ENCODE measurements around the gene OPRPN. TPM values are rescaled to one million over a fixed set of nuclear protein-coding genes. Genes with fewer than 3 reads are reported as not detected.

OPRPN gene, protein sequence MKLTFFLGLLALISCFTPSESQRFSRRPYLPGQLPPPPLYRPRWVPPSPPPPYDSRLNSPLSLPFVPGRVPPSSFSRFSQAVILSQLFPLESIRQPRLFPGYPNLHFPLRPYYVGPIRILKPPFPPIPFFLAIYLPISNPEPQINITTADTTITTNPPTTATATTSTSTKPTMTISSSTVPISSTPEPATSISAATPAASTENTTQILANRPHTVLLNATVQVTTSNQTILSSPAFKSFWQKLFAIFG
- total RNA-seq = not detected in 2 replicates
- long read RNA-seq = 0 reads

- Mint-ChIP-seq H3K27me3 (no peaks in the 10 kb centered on the region), H3K4me1 (ENCODE audit: low read depth) (peaks cover 2% of the 10 kb centered on the region), H3K4me3 (ENCODE audit: low read depth) (no peak within 1 kb of the TSS), H3K9me3 (ENCODE audit: low read depth) (no peaks in the 10 kb centered on the region), H3K27ac (no peak within 1 kb of the TSS), H3K36me3 (ENCODE audit: insufficient read depth) (no peaks in the 10 kb centered on the region)
- TF ChIP-seq, protein P1, sequence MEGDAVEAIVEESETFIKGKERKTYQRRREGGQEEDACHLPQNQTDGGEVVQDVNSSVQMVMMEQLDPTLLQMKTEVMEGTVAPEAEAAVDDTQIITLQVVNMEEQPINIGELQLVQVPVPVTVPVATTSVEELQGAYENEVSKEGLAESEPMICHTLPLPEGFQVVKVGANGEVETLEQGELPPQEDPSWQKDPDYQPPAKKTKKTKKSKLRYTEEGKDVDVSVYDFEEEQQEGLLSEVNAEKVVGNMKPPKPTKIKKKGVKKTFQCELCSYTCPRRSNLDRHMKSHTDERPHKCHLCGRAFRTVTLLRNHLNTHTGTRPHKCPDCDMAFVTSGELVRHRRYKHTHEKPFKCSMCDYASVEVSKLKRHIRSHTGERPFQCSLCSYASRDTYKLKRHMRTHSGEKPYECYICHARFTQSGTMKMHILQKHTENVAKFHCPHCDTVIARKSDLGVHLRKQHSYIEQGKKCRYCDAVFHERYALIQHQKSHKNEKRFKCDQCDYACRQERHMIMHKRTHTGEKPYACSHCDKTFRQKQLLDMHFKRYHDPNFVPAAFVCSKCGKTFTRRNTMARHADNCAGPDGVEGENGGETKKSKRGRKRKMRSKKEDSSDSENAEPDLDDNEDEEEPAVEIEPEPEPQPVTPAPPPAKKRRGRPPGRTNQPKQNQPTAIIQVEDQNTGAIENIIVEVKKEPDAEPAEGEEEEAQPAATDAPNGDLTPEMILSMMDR (IDR thresholded peaks at IDR 0.05; ENCODE audit: unreplicated experiment) = no peak
- DNase-seq (ENCODE audit: low spot score, unreplicated experiment) = no peak
Observed at GRCh38 chr4:70397580-70397979, at the start of gene OPRPN. TSS of gene OPRPN (plus strand) at chr4:70397940. CDS start at chr4:70399286, 1,346 bp downstream.

DNA sequence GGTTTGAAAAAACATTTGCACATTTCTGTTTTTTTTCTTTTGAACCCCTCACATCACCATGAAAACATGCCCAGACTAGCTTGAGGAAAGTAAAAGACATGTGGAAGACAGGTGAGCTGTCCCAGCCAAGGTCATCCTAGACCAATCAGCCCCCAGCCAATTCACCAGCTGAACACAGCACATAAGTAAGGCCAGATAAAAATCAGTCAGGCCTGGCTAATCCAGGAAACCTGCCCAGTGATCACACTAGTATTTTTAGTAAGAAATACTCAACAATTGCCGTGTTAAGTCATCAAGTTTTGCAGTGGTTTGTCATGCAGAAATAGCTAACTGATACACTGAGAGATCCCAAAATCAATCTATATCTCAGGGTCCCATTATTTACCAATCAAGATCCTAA, 41.6 kb upstream of the OPRPN start:
- H3K27ac Mint-ChIP-seq = no peak overlapping the region
- DNase-seq (ENCODE audit: low spot score, unreplicated experiment) = no peak
- H3K4me3 Mint-ChIP-seq (ENCODE audit: low read depth) = no peak overlapping the region
- H3K9me3 Mint-ChIP-seq (ENCODE audit: low read depth) = no peaks in the 10 kb centered on the region
- H3K4me1 Mint-ChIP-seq (ENCODE audit: low read depth) = no peaks in the 10 kb centered on the region
- no peaks in the 10 kb centered on the region for H3K27me3 Mint-ChIP-seq
- no peaks in the 10 kb centered on the region for H3K36me3 Mint-ChIP-seq (ENCODE audit: insufficient read depth)
- TF ChIP-seq, protein P1 (IDR thresholded peaks at IDR 0.05; ENCODE audit: unreplicated experiment) = no peak

GRCh38 chr4:70359115-70359661, 38.6 kb upstream of the OPRPN start:
- Mint-ChIP-seq H3K27me3 (no peaks in the 10 kb centered on the region), H3K9me3 (ENCODE audit: low read depth) (no peaks in the 10 kb centered on the region), H3K4me3 (ENCODE audit: low read depth) (no peak overlapping the region), H3K27ac (no peak overlapping the region), H3K4me1 (ENCODE audit: low read depth) (no peaks in the 10 kb centered on the region), H3K36me3 (ENCODE audit: insufficient read depth) (no peaks in the 10 kb centered on the region)
- no peak for DNase-seq (ENCODE audit: low spot score, unreplicated experiment)
- TF ChIP-seq, protein P1 (IDR thresholded peaks at IDR 0.05; ENCODE audit: unreplicated experiment) = no peak

- H3K27ac Mint-ChIP-seq = no peak within 1 kb of the TSS
- no peaks in the 10 kb centered on the region for H3K4me1 Mint-ChIP-seq (ENCODE audit: low read depth)
- TF ChIP-seq, protein P1 (IDR thresholded peaks at IDR 0.05; ENCODE audit: unreplicated experiment) = no peak
- no peaks in the 10 kb centered on the region for H3K36me3 Mint-ChIP-seq (ENCODE audit: insufficient read depth)
- no peaks in the 10 kb centered on the region for H3K9me3 Mint-ChIP-seq (ENCODE audit: low read depth)
- H3K27me3 Mint-ChIP-seq = no peaks in the 10 kb centered on the region
- no peak within 1 kb of the TSS for H3K4me3 Mint-ChIP-seq (ENCODE audit: low read depth)
- no peak for DNase-seq (ENCODE audit: low spot score, unreplicated experiment)
Observed at GRCh38 chr4:70360460-70360859, 37.3 kb upstream of the OPRPN start, which contains the start of gene SMR3A. TSS of gene SMR3A (plus strand) at chr4:70360760. CDS start at chr4:70362116, 1,356 bp downstream.

GRCh38 chr4:70364002-70364401, 33.7 kb upstream of the OPRPN start:
- DNase-seq (ENCODE audit: low spot score, unreplicated experiment) = no peak
- no peaks in the 10 kb centered on the region for H3K4me1 Mint-ChIP-seq (ENCODE audit: low read depth)
- no peaks in the 10 kb centered on the region for H3K9me3 Mint-ChIP-seq (ENCODE audit: low read depth)
- no peaks in the 10 kb centered on the region for H3K36me3 Mint-ChIP-seq (ENCODE audit: insufficient read depth)
- no peaks in the 10 kb centered on the region for H3K27me3 Mint-ChIP-seq
- no peak overlapping the region for H3K27ac Mint-ChIP-seq
- TF ChIP-seq, protein P1 (IDR thresholded peaks at IDR 0.05; ENCODE audit: unreplicated experiment) = no peak
- H3K4me3 Mint-ChIP-seq (ENCODE audit: low read depth) = no peak overlapping the region
